Ramos (cell line): ENCODE results near the gene CAPN5.

Experiments used
- in situ Hi-C: fragments of 300-500 bp; cut with MboI; formaldehyde crosslinking; loops from one replicate; pipeline ENCODE4 v1.14.3; 2022; ENCODE audit warnings: low sequenced_read_pairs; ENCODE audit not compliant: unreplicated experiment

The CAPN5 gene

GRCh38 chr11:77127235-77127911 is 60.6 kb downstream of the CAPN5 start:
- in situ Hi-C loops = no loop called here

- in situ Hi-C loops = no loop called here
Measured at GRCh38 chr11:77127920-77128691, 61.3 kb downstream of the CAPN5 start, which contains the start of gene MYO7A. Gene MYO7A (plus strand): TSS chr11:77128246. CDS start chr11:77130635, 2,389 bp downstream.

DNA sequence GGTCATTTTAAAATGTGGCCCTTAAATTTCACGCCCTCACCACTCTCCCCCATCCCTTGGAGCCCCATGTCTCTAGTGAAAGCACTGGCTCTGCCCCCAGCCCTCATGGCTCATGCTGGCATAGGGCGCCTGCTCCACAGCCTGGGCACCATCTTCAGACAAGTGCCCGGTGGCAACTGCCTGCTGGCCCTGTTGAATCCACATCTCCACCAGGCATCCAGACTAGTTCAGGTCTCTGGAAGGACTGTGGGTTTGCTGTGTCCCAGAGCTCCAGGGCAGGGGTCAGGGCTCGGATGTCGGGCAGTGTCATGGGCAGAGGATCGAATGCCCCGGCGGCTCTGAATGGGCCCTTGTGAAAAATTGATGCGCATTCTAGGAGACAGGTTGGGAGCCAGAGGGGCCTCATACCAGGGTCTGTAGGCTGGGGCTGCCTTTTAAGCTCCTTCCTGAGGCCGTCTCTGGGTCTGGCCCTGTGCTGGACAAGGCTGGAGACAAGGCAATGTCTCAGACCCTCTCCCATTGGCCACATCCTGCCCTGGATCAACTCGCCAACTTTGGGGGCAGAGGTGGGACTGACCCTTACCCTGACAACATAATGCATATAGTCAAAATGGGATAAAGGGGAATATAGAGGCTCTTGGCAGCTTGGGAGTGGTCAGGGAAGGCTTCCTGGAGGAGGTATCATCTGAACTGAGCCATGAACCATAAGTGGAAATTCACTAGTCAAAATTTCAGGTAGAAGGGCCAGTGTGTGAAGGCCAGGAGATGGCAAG is 62.5 kb downstream of the CAPN5 start:
- in situ Hi-C loops = no loop called here

DNA sequence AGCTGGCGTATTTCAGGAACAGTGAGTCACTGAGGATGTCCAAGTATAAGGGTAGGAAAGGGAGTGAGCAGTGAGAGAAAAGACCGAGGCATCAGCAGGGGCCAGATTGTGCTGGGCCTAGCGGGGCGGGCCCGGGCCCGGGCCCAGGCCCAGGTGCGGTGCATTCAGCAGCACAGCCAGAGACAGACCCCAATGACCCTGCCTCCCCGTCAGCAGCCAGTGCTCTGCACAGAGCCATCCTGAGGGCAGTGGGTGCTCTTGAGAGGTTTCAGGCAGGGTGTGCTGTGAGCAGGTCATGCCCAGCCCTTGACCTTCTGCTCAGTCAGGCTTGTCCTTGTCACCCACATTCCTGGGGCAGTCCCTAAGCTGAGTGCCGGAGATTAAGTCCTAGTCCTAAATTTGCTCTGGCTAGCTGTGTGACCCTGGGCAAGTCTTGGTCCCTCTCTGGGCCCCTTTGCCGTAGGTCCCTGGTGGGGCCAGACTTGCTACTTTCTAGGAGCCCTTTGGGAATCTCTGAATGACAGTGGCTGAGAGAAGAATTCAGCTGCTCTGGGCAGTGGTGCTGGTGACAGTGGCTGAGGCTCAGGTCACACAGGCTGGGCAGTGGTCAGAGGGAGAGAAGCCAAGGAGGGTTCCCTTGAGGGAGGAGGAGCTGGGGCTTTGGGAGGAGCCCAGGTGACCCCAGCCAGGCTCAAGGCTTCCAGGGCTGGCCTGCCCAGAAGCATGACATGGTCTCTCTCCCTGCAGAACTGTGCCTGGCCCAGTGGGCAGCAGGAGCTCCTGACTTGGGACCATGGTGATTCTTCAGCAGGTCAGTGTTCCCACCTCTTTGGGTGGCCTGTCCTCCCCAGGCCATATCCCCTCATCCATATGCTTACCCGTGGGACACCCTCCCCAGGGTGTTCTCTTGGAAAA is 63.3 kb downstream of the CAPN5 start:
- in situ Hi-C loops = no loop called here

GRCh38 chr11:77130763-77131513 is 64.2 kb downstream of the CAPN5 start:
- in situ Hi-C loops = no loop called here

DNA sequence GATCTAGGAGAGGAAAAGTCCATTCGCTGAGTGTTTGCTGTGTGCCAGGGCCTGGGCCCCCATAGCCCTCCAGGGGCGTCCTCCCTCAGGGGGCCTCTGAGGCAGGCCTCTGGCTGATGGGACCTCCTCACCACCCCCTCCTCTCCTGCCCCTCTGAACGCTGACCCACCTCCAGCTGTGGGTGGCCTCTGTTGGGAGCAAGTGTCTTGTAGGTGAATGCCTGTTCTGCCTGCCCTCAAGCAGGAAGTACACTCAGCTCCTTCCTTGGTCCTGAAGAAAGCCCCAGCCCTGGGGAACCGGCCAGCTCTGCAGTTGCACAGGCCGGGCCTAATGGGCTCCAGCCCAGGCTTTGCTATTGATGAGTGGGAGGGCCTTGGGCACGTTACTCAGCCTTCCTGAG is 64.8 kb downstream of the CAPN5 start:
- in situ Hi-C loops = no loop called here

DNA sequence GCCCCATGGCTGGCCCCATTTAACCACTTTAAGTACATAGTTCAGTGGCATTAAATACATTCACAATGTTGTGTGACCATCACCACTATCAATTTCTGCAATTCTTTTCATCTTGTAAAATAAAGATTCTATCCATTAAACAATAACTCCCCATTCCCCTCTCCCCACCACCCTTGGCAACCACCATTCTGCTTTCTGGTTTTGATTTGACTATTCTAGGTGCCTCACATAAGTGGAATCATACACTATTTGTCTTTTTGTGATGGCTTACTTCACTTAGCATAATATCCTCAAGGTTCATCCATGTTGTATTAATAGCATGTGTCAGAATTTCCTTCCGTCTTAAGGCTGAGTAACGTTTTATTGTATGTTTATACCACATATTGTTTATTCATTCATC is 68.3 kb downstream of the CAPN5 start:
- in situ Hi-C loops = no loop called here

DNA sequence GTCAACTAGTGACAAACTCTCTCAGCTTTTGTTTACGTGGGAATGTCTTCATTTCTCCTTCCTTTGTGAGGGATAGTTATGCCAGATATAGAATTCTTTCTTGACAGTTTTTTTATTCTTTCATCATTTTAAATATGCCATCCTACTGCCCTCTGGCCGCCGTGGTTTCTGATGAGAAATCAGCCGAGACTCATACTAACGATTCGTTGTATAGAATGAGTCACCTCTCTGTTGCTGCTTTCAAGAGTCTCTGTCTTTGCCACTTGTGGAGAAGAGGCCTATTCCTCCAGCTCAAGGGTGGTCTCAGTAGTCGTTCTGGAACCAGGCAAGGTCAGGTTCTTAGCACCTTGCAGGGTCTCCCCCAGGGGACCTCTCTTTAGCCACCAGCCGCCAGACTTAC is 69.3 kb downstream of the CAPN5 start:
- in situ Hi-C loops = no loop called here

DNA sequence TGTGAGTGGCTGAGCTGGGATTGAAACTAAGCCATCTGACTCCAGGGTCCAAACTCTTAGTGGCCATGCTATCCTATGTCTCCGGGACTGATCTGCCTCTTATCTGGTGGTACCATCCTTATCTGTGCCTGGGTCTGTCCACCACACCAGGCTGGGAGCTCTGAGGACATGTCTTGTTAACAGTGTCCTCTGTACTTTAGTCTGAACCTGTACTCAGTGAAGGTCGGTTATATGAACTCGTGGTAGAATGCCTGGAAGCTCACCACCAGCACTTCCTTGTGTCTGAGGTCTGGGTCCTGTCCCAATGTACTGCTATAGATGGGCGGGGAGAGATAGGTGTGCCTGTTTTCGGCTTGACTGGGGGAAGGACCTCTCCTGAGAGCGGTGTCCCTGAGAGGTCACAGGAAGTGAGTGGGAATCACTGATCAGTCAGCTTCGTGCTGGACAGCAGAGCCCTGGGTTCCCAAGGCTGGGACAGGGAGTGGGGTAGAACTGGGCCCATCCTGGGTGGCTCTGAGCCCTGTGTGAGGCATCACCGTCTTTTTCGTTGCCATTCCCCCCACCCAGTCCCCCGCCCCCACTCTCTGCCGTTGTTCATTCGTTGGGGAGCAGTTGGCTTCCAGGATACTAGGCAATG is 70.1 kb downstream of the CAPN5 start:
- in situ Hi-C loops = no loop called here

DNA sequence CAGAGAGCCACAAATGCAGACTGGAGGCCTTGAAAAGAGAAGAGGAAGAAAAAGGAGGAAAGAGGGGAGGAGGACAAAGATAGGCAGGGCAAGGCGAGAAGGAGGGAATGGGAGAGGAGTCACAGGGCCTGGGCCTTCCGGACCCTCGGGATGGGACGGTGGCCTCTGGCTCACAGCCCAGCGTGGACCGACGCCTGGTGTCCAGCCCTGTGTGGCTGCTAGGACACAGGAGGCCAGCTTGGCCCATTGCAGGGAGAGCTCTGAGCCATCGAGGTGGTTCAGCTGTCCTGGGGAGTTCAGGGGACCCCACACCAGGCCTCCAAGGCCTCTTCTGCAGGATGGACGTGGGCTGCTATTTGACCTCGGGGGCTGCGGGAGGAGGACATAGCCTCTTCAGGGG is 70.7 kb downstream of the CAPN5 start:
- in situ Hi-C loops = no loop called here

- in situ Hi-C loops = no loop called here
Measured at GRCh38 chr11:77138106-77138649, 71.4 kb downstream of the CAPN5 start.

GRCh38 chr11:77139201-77139600 is 72.4 kb downstream of the CAPN5 start:
- in situ Hi-C loops = no loop called here

GRCh38 chr11:77140231-77140851 is 73.6 kb downstream of the CAPN5 start:
- in situ Hi-C loops = no loop called here

DNA sequence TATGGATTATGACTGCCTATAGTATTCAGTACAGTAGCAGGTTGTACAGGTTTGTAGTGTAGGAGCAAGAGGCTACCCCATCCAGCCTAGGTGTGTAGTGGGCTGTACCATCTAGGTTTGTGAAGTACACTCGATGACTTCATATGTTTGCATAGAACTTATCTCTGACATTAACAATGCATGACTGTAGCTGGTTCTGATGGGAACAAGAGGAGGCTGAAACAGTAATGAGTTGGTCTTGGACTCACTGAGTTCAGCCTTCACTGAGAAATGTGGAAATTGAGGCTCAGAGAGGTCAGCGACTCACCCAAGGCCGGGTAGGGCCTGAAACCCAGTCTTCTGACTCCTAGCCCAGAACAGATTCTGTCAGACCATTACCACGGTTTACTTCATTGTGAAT is 74.3 kb downstream of the CAPN5 start:
- in situ Hi-C loops = no loop called here

DNA sequence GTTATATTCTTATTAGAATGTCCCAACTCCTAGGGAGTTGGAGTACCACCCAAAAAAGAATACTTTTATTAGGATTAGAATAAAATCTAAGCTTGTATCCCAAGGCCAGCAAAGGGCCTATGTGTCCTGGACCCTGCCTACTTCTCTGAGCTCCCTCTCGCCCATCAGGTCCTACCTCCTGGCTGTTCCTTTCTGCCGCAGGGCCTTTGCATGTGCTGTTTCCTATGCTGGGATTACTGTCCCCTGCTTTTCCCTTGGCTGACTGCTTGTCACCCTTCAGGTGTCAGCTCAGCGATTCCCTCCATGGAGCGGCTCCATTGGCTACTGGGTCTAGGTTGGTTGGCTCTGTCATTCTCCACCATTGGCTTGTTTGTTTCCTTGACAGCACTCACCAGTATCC is 74.7 kb downstream of the CAPN5 start:
- in situ Hi-C loops = no loop called here

GRCh38 chr11:77142091-77142975 is 75.6 kb downstream of the CAPN5 start:
- in situ Hi-C loops = no loop called here

DNA sequence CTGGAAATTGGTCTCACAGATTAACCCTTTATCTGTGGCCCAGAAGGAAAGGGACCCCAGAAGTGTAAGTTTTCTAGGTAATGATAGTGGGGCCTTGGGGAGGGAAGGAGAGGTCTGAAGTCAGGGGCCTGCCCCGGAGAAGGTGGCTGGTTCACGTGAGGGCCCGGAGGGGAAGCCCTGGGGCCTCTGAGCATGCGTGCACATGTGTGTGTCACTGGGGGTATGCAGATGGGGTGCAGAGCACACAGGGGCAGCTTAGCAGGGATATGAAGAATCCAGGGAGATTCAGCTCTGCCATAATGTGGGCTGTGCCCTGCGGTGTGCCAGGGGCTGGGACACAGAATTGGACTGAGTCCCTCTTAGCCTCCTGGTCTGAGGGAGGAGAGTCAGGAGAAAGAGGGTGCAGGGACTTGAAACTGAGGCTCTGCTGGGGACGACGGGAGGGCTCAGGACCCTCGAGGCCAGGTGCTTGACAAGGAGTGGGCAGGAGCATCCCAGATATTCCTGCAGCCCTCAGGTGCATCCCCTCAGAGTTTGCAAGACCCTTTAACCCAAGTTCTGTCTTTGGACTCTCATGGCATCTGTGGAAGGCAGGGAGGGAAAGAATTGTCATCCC is 76.7 kb downstream of the CAPN5 start:
- in situ Hi-C loops = no loop called here
